Gastrocnemius medialis (tissue), 4 donors: ENCODE measurements around the gene DISC1.

Experiments
- CTCF ChIP-seq, 5 experiments: fragments of 450-650 bp in 3 of 5; fragments of 200-600 bp in 2 of 5; sonication (generic) in 2 of 5; IDR thresholded peaks in 4 of 5; conservative IDR thresholded peaks in 1 of 5; 1 replicate in 4 of 5; 2 replicates in 1 of 5; pipeline ENCODE4 v1.5.1; 2016 to 2019; ENCODE audit warnings: antibody characterized with exemption in 5 of 5, mild to moderate bottlenecking in 3 of 5, moderate library complexity in 3 of 5
- POLR2A ChIP-seq, 2 donors: fragments of 450-650 bp; IDR thresholded peaks; one replicate each; pipeline ENCODE4 v1.6.1; 2017; ENCODE audit warnings: antibody characterized with exemption in 2 of 2, mild to moderate bottlenecking in 2 of 2, moderate library complexity in 2 of 2

GRCh38 chr1:231666220-231666936 lies 39.8 kb downstream of the DISC1 start:
- TF ChIP-seq CTCF (IDR thresholded peaks at IDR 0.05 in 4 of 5, conservative IDR thresholded peaks at IDR 0.05 in 1 of 5) (no peak), POLR2A (IDR thresholded peaks at IDR 0.05) (no peak)
